ENCODE measurements around the gene FABP1. TPM values are rescaled to one million over a fixed set of nuclear protein-coding genes. Genes with fewer than 3 reads are reported as not detected.

FABP1 gene
- polyA plus RNA-seq, 3 donors: 18.5 to 36.0 (median 25.2) TPM

DNA sequence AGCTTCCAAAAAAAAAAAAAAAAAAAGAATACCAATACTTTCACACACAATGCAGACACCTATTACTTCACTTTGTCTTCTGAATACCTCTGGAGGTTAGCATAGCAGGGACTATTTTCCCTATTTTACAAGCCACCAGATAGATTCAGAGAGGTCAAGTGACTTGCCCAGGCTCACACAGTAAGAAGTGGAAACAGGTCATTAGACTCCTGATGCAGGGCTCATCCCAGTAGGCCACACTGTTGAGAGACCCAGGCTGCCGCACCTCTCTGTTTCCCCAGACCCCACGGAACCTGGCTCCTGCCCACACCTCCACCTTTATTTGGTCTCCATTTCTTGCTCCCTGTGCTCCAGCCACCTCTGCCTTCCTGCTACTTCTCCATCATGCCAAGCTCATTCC, 40.8 kb downstream of the FABP1 start:
- no peak for DNase-seq

DNA sequence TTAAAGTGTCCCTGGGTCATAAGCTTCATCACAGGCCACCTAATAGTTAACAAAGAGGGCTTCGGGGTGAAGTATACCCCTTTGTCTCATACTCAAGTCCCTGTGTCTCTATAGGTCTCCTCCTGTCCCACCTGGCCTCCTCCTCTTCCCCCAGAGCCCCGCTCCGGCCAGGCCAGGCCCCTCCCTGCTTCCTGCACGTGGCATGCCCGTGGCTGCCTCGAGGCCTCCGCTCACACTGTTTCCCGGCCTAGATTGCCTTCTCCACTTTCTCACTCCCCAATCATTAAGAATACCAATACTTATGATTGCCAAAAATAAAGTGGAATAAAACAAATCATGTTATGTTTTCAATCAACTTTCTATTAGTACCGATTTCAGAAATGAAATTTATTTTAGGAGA, 41.5 kb downstream of the FABP1 start:
- no peak for DNase-seq

DNA sequence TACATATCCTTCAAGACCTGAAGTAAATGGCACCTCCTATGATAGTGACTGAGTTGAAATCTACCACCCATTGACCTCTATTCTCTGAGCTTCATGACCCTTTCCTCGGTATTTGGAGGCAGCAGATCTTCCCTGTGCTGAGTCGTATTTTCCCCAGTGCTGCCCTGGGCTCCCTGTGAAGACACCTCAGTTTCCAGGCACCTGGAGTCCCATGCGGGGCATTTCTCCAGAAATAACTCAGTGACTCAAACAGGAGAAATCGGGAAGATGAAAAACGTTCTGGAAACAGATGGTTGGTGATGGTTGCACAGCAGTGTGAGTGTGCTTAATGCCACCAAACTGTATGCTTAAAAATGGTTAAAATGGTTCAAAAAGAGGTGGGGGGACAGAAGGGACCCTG, 42.3 kb downstream of the FABP1 start:
- DNase-seq: no peak

DNA sequence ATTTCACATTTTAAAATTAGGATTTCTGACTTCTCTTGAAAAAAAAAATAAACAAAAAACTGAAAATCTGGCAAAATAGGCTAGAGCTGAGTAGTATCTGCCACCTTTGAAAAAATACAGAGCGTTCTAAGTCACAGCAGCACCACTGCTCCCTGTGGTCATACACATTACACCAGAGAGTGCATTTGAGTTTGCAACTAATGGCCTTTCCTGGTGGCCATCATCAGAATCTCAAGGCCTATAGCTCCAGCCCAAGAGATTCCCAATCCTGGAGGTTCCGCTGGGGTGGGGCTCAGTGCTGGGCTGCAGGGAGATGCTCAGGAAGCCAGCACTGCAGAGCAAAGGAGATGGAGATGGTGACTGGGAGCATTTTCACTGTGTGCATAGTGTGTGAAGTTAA, 42.8 kb downstream of the FABP1 start:
- no peak for DNase-seq

DNA sequence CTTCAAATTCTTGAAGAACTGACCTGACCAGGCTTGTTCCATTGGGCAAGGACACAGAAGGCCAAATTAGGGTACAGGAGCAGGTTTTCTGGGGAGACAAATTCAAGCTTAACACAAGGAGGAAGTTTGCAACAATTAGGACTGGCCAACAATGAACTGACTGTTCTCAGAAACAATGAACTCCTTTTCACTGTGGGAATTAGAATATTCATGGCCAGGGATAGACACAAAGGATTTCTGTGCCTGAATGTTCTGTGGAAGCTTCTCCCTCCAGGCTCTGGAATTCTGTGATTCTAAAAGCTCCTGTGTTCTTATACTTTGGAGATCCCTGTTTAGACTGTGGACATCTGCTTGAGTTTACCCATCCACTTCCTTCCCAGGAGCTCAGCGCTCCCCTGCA, 45.1 kb downstream of the FABP1 start:
- DNase-seq: no peak

DNA sequence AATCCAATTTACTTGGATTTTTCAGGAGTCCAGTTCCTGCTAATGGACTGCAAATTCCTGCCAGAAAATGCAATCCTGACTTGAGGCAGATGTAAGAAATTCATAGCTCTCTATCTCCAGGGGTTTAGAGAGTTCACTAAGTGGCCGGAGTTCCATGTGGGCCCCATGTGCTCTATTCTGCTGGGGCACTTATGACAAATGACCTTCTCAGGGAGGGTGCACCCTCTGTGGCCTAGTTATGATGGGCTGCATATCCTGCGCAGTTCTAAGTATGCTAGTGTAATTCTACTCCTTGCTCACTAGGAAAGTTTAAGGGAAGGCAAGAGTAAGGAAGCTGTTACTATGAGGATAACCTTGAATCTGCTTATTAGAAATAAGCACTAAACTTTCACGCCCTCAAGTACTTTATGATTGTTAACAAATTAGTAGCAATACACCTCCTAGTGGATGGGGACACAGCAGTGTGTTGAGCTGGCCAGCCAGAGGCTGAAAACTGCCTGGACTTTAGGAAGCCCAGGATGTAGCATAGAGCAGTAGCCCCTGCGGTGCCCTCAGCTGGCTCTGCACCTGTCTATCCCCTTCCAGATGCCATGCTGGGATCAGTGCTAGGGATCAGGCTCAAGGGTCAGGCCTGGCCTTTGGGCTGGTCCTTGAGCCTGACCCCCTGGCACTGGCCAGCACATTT, 45.8 kb downstream of the FABP1 start:
- DNase-seq: no peak

DNA sequence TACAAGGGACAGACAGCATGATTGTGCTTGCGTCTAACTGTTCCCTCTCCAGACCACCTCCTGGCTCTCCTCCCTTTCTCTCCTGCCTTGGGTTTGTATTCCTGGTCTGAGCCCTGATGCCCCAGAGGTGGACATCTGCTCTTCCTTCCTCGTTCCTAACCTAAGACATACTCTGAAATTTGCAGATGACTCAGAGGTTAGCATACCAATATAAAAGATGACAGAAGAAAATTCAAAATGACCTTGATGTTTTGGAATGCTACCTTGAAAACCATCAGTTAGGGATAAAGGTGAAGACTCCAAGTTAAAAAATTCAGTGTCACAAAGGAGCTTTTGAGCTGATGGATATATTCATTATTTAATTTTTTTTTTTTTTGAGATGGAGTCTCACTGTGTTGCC, 47.3 kb downstream of the FABP1 start:
- DNase-seq: no peak

DNA sequence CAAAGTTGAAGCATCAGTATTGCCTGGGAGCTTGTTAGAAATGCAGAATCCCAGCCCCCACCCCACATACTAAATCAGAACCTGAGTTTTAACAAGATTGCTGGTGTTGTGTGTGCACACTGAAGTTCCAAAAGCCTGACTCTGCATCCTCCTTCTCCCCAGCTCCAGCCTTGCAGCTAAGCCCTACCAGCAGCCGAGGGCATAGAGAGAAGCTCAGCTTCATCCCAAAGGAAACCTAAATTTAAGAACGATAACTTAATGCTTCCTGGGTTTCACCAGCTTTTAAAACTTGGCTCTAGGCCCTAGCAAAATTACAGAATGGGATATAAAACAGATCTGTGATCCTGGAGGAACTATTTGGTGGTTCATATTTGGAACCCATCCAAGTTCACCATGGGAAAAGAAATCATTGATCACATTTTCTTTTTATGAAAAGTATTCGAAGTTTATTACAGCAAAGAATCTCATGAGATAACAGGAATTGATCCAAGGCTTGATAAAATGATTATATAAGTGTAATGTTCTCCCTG, 49.2 kb downstream of the FABP1 start:
- DNase-seq: no peak

DNA sequence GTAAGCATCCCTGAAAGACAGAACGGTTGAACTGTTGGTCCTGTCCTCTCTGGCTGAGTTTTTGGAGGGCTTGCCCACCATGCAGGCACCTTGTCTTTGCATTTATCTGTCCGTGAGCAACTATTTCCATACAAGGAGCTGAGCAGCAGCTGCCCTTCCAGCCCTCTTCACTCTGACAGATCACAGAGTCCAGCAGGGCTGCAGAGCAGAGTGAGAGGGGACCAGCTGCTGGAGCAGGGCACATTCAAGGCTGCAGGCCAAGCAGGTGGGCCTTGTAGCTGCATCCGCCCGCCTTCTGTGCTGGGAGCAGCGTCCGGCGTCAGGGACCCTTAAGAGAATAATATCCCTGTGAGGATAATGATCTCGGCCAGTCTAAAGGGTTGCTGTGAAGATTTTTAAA, 50.8 kb downstream of the FABP1 start:
- no peak for DNase-seq

DNA sequence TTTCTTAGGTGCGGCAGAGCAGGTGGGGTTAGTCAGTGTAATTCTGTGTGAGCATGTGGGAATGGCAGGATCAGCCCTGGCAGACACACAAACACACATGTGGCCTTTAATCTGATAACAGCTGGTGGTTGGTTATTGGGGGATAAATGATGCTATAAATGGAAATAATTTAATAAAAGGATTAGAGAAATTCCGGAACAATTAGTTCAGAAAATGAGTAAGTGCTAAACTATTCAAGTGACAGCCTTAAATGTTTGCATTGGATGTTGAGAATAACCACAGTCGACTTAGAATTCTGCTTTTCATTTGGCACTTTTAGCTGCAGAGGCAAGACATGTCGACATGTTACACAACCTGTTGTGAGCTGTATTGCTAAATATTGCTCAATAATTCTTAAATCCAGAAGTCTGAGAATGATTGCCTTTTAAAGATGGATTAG, 53.0 kb downstream of the FABP1 start:
- DNase-seq: no peak

DNA sequence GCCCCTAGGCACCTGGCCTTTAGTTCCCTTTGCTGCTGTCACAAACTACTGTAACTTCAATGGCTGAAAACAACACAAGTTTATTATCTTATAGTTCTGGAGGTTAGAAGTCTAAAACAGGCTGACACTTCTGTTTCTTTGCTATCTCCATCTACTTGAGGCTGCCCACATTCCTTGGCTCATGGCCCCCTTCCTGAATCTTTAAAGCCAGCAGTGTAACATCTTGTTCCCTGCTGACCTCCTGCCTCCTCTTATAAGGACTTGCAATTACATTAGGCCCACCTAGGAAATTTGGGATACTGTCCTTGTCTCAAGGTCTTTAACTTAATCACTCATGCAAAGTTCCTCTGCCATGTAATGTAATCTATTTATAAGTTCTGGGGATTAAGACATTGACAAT, 53.7 kb downstream of the FABP1 start:
- no peak for DNase-seq

Other genes starting within 250 kb of the FABP1 start
- not detected for gene RNU2-63P, start 111.5 kb downstream of the FABP1 start, polyA plus RNA-seq (ENCODE audit: insufficient read length in 3 of 3)
- gene KRCC1, start 72.3 kb downstream of the FABP1 start, polyA plus RNA-seq (ENCODE audit: insufficient read length in 3 of 3): 10 to 100 TPM; 49.5 to 57.0 (median 50.7) TPM
- gene SMYD1, start 60.2 kb downstream of the FABP1 start, polyA plus RNA-seq (ENCODE audit: insufficient read length in 3 of 3): under 1 TPM in 2 of 3 donors, not detected in 1; 0.10 to 0.13 TPM
- 10 to 100 TPM; 21.7 to 71.2 (median 33.1) TPM for gene THNSL2, start 42.3 kb upstream of the FABP1 start, polyA plus RNA-seq (ENCODE audit: insufficient read length in 3 of 3)

Measured in renal pelvis (tissue), 4 donors.